GM21423 (cell line): ENCODE results near the gene SCAP.

Experiments
- ATAC-seq: cut with Tn5 transposase; IDR thresholded peaks from one replicate; pipeline ENCODE4 v1.9.1; 2021; ENCODE audit warnings: mild to moderate bottlenecking, moderate library complexity; ENCODE audit not compliant: unreplicated experiment

SCAP gene

DNA sequence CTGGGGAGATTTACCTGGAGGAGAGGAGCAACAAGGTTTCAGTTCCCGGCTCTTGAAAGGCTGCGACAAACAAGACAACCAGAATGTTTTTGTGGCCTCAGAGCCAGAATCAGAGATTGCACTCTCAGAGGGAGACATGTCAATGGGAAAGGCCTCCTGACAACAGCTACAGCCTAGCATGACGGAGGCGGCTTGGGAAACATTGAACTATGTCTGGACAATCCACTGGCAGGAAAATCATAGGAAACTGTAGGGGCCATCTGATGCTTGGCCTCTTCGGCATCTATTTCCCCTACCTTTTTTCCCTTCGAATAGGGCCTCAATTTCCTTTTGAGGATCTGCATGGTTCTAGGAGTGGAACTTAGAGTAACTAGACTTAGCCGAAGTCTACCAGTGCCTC is 108.1 kb downstream of the SCAP start:
- no peak for ATAC-seq

DNA sequence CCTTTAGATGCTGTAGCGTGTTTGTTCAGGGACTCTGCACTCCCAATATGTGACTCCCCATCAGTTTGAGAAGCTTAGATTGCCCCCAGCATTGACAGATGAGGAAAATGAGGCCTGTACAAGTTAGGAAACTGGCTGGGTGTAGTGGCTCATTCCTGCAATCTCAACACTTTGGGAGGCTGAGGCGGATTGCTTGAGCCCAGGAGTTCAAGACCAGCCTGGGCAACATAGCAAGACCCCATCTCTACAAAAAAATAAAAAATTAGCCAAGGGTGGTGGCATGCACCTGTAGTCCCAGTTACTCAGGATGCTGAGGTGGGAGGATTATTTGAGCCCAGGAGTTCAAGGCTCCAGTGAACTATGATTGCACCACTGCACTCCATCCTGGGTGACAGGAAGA is 108.9 kb downstream of the SCAP start:
- ATAC-seq = no peak

DNA sequence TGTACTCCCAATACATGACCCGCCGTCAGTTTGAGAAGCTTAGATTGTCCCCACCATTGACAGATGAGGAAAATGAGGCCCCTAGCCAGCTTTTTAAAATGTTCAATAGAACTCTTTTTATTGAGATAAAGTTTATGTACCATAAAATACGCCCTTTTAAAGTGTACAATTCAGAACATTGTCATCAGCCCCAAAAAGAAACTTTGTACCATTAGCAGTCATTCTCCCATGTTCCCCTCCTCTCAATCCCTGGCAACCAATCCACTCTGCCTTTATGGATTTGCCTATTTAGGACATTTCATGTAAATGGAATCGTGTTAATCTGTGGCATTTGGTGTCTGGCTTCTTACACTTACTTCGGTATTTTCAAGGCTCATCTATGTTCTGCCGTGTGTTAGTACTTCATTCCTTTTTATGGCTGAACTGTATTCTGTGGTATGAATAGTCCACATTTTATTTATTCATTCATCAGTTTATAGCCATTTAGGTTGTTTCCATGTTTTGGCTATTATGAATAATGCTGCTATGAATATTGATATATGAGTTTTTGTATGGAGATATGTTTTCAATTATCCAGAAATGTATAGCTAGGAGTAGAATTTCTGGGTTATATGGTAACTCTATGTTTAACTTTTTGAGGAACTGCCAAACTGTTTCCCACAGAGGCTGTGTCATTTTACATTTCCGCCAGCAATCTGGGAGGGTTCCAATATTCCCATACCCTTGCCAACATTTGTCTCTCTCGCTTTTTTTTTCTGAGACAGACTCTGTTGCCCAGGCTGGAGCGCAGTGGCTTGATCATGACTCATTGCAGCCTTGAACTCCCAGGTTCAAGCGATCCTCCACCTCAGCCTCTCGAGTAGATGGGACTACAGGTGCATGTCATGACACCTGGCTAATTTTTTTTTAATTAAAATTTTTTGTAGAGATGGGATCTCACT is 110.3 kb downstream of the SCAP start:
- no peak for ATAC-seq
